GM19467 (cell line): ENCODE measurements around the gene ITIH4.

Source experiments
- ATAC-seq: cut with Tn5 transposase; IDR thresholded peaks from one replicate; pipeline ENCODE4 v1.9.1; 2021; ENCODE audit warnings: mild to moderate bottlenecking, moderate library complexity; ENCODE audit not compliant: unreplicated experiment

ITIH4 gene

GRCh38 chr3:52771702-52772101 lies 58.8 kb downstream of the ITIH4 start:
- ATAC-seq, result no peak

- no peak for ATAC-seq
Observed at GRCh38 chr3:52771334-52771681, 59.2 kb downstream of the ITIH4 start.

- peak; percentile 92 for ATAC-seq
Observed at GRCh38 chr3:52770496-52771333, 59.8 kb downstream of the ITIH4 start, which contains the start of gene NEK4. Gene NEK4, minus strand, starts transcription at chr3:52770940. Its CDS starts 194 bp downstream, at chr3:52770746.

DNA sequence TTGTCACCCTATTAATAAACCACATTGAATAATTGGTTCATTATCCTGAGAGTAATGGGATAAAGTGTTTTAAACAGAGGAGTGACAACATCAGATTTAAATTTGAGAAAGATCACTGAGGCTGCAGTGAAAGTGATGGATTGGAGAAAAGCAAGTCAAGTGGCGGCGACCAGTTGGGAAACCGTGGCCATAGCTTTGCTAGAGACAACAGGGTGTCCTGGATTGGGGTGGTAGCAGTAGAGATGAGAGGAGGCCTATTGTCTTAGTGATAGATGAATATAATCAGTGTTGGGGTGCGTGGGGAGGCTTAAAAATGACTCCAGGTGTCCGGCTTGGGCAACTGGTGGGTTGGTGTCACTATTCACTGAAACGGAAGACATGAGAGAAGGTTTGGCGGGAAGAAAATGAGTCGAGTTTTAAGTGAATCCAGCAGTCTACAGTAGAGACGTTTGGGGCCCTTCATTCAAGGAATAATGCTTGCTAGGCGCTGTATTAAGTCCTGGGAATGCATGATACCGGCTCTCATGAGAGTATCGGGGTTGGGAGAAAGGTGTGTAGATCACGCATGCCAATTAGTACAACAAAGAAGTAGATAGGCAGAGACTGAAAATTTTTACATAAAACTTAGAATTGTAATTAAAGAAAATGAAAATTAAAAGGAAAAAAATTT lies 60.6 kb downstream of the ITIH4 start:
- ATAC-seq, result no peak

DNA sequence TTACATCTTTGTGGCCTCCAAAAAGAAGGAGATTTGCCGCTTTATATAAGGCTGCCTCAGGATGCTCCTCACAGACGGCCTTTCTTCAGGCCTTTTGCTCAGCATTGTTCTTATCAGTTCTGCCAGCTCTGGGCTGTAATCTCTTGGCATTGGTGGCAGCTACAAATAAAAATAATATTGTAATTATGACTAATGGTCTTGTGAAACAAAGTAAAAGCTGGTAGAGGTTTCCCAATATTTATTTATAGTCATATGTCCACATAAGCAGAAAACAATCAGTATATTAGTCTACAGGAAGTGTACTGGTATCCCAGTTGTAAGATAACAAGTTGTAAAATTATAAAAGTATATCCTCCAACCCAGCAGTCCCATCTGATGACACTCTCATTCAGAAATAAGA lies 67.0 kb downstream of the ITIH4 start:
- ATAC-seq, result no peak
